AG09309 (cell line): ENCODE results near the gene DPYD.

Source experiments
- DNase-seq: peaks from one replicate; pipeline ENCODE4 v3.0.0-alpha.2; 2010; ENCODE audit warnings: low read depth
- H3K4me3 ChIP-seq: 2 replicates; pipeline ENCODE4 v1.5.1; 2011; ENCODE audit warnings: mild to moderate bottlenecking, low read depth, low read length, moderate library complexity; ENCODE audit not compliant: control insufficient read depth
- CTCF ChIP-seq: IDR thresholded peaks from 2 replicates; pipeline ENCODE4 v1.5.1; 2011; ENCODE audit warnings: mild to moderate bottlenecking, low read depth, low read length, inconsistent platforms; ENCODE audit not compliant: insufficient read depth, control insufficient read depth; ENCODE audit errors: missing control alignments

The DPYD gene

GRCh38 chr1:97461782-97462181, 459.1 kb downstream of the DPYD start:
- no peak for TF ChIP-seq CTCF
- H3K4me3 ChIP-seq: no peak overlapping the region
- DNase-seq: no peak

GRCh38 chr1:97457446-97458089, 463.3 kb downstream of the DPYD start:
- no peak for TF ChIP-seq CTCF
- DNase-seq: no peak
- H3K4me3 ChIP-seq: no peak overlapping the region

- no peak for DNase-seq
- no peak overlapping the region for H3K4me3 ChIP-seq
- no peak for TF ChIP-seq CTCF
Measured at GRCh38 chr1:97451944-97452343, 468.9 kb downstream of the DPYD start.

- no peak overlapping the region for H3K4me3 ChIP-seq
- no peak for TF ChIP-seq CTCF
- no peak for DNase-seq
Measured at GRCh38 chr1:97451046-97451826, 469.6 kb downstream of the DPYD start.

- DNase-seq: no peak
- H3K4me3 ChIP-seq: no peak overlapping the region
- TF ChIP-seq CTCF: no peak
Measured at GRCh38 chr1:97441966-97442365, 478.9 kb downstream of the DPYD start.

- TF ChIP-seq CTCF: no peak
- H3K4me3 ChIP-seq: no peak overlapping the region
Measured at GRCh38 chr1:97433824-97434177, 487.0 kb downstream of the DPYD start.

More at GRCh38 chr1:97433824-97434177, 487.0 kb downstream of the DPYD start:
- DNase-seq: no peak
